Articular chondrocyte of knee joint (primary cell): Measurements from ENCODE around the gene PRSS2. TPM values are rescaled to one million over a fixed set of nuclear protein-coding genes. Genes with fewer than 3 reads are reported as not detected.

Experiments
- small RNA-seq: library from RNA; depleted of rRNA; stranded (forward); fragments of <200 nt; gene quantifications from one replicate; pipeline ENCODE3, GENCODE V24; 2012
- total RNA-seq: library from RNA; depleted of rRNA; stranded (reverse); fragments of >200 nt; gene quantifications from 2 replicates; pipeline ENCODE4 v1.2.3, GENCODE V29; 2012

The PRSS2 gene
- not detected in 2 replicates for total RNA-seq

DNA sequence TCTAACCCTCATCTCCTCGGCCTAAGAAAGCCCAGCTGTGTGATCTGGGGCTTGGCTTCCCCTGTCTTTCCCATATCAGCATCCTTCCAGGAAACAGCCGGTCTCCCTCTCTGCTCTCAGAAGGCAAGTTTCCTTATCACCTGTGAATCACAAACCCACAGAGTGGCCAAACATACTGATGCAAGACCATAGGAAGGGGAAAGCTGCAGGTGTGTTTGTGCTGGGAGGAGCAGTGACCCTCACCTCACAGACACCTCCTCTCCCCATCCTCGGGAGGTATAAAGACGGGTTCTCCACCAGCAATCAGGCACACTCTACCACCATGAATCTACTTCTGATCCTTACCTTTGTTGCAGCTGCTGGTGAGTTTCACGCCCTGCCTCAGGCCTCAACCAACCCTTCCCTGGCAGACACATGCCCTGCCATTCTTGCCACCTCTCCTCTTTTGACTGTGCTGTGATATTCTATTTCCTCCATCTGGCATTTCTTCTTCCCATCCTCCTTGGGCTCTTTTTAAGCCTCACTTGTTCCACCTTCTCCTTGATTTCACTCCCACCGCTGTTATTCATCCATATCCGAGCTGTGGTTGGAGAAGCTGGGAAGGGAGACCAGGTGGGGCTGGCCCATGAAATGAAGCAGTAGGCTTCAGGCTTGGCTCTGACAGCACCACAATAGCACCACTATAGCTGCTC is at the start of gene PRSS2:
Gene PRSS2, plus strand, starts transcription at position 310 of the 692 bp plus-strand sequence. Its CDS starts 13 bp downstream, at position 323.

DNA sequence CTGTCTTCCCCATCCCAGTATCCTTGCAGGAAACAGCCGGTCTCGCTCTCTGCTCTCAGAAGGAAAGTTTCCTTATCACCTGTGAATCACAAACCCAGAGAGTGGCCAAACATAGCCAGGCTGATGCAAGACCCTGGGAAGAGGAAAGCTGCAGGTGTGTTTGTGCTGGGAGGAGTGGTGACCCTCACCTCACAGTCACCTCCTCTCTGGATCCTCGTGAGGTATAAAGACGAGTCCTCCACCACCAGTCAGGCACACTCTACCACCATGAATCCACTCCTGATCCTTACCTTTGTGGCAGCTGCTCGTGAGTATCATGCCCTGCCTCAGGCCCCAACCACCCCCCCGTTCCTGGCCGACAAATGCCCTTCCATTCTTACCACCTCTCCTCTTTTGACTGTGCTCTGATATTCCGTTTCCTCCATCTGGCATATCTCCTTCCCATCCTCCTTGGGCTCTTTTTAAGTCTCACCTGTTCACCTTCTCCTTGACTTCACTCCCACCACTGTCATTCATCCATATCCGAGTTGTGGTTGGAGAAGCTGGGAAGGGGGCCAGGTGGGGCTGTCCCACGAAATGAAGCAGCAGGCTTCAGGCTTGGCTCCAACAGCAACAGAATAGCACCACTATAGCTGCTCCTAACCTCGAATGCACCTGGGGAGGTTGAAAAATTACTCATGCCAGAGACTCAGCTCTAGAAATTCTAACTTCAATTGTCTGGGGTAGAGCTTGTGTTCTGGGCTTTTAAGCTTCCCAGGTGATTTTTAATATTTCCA is 21.4 kb upstream of the PRSS2 start, which contains the start of gene PRSS1:
Gene PRSS1, plus strand, starts transcription at position 255 of the 776 bp plus-strand sequence. Its CDS starts 13 bp downstream, at position 268.

Small RNA genes within 50 kb of the gene (small RNA-seq; reads per million reads assigned to genes)
- gene TRBD1 (not detected), gene TRBJ1-1 (not detected), gene TRBJ1-2 (not detected), gene TRBJ1-3 (not detected), gene TRBJ1-4 (not detected), gene TRBJ1-5 (not detected), gene TRBJ1-6 (not detected), gene TRBJ2-1 (not detected), gene TRBJ2-2 (not detected), gene TRBJ2-2P (not detected), gene TRBJ2-3 (not detected), gene TRBJ2-4 (not detected), gene TRBJ2-5 (not detected), gene TRBJ2-6 (not detected), gene TRBJ2-7 (not detected)

Other genes with a start within 250 kb of the PRSS2 start
- gene PRSS1, start 21.5 kb upstream of the PRSS2 start, total RNA-seq = not detected in 2 replicates
- gene EPHB6, start 84.1 kb downstream of the PRSS2 start, total RNA-seq = 0.32 and 0.91 TPM in 2 replicates
- not detected in 2 replicates for gene TRPV6, start 114.8 kb downstream of the PRSS2 start, total RNA-seq
- gene TRPV5, start 162.8 kb downstream of the PRSS2 start, total RNA-seq = not detected in 2 replicates
- not detected in 2 replicates for gene LLCFC1, start 168.5 kb downstream of the PRSS2 start, total RNA-seq
- gene KEL, start 191.4 kb downstream of the PRSS2 start, total RNA-seq = not detected in 2 replicates